ENCODE data around the gene S1PR3. TPM values are rescaled to one million over a fixed set of nuclear protein-coding genes. Genes with fewer than 3 reads are reported as not detected.

S1PR3 gene
- polyA plus RNA-seq, 4 donors = 50.4 to 69.6 (median 57.0) TPM

- no peak for DNase-seq (ENCODE audit: low read depth in 4 of 4, low spot score in 3 of 4)
These were observed 22.5 kb upstream of the S1PR3 start for GRCh38 chr9:88968799-88969198.

- no peak for DNase-seq (ENCODE audit: low read depth in 4 of 4, low spot score in 3 of 4)
These were observed 21.5 kb upstream of the S1PR3 start for GRCh38 chr9:88969646-88970373.

- no peak for DNase-seq (ENCODE audit: low read depth in 4 of 4, low spot score in 3 of 4)
These were observed 19.9 kb upstream of the S1PR3 start for GRCh38 chr9:88971131-88971960.

- no peak for DNase-seq (ENCODE audit: low read depth in 4 of 4, low spot score in 3 of 4)
These were observed 18.9 kb upstream of the S1PR3 start for GRCh38 chr9:88972401-88972800.

- DNase-seq (ENCODE audit: low read depth in 4 of 4, low spot score in 3 of 4) = no peak
These were observed 17.8 kb upstream of the S1PR3 start for GRCh38 chr9:88973281-88974045.

- no peak for DNase-seq (ENCODE audit: low read depth in 4 of 4, low spot score in 3 of 4)
These were observed 16.6 kb upstream of the S1PR3 start for GRCh38 chr9:88974641-88975040.

GRCh38 chr9:88975966-88976889, 15.0 kb upstream of the S1PR3 start:
- DNase-seq (ENCODE audit: low read depth in 4 of 4, low spot score in 3 of 4) = no peak

GRCh38 chr9:88976890-88977257, 14.4 kb upstream of the S1PR3 start:
- no peak for DNase-seq (ENCODE audit: low read depth in 4 of 4, low spot score in 3 of 4)

- no peak for DNase-seq (ENCODE audit: low read depth in 4 of 4, low spot score in 3 of 4)
These were observed 13.2 kb upstream of the S1PR3 start for GRCh38 chr9:88978034-88978433.

GRCh38 chr9:88979021-88979420, 12.2 kb upstream of the S1PR3 start:
- no peak for DNase-seq (ENCODE audit: low read depth in 4 of 4, low spot score in 3 of 4)

- DNase-seq (ENCODE audit: low read depth in 4 of 4, low spot score in 3 of 4) = no peak
These were observed 11.5 kb upstream of the S1PR3 start for GRCh38 chr9:88979791-88980190.

GRCh38 chr9:88980740-88981203, 10.5 kb upstream of the S1PR3 start:
- no peak for DNase-seq (ENCODE audit: low read depth in 4 of 4, low spot score in 3 of 4)

GRCh38 chr9:88983865-88984542, 7.3 kb upstream of the S1PR3 start:
- no peak for DNase-seq (ENCODE audit: low read depth in 4 of 4, low spot score in 3 of 4)

- DNase-seq (ENCODE audit: low read depth in 4 of 4, low spot score in 3 of 4) = no peak
These were observed 6.8 kb upstream of the S1PR3 start for GRCh38 chr9:88984543-88984883.

- DNase-seq (ENCODE audit: low read depth in 4 of 4, low spot score in 3 of 4) = no peak
These were observed 5.7 kb upstream of the S1PR3 start for GRCh38 chr9:88985616-88986015.

GRCh38 chr9:88986776-88987175, 4.5 kb upstream of the S1PR3 start:
- no peak for DNase-seq (ENCODE audit: low read depth in 4 of 4, low spot score in 3 of 4)

GRCh38 chr9:88987661-88988060, 3.6 kb upstream of the S1PR3 start:
- DNase-seq (ENCODE audit: low read depth in 4 of 4, low spot score in 3 of 4) = no peak

GRCh38 chr9:88988796-88989641, 2.2 kb upstream of the S1PR3 start:
- DNase-seq (ENCODE audit: low read depth in 4 of 4, low spot score in 3 of 4) = no peak

Measured in left renal pelvis (tissue), 4 donors.